Measurements from ENCODE around the gene BBS7. TPM values are rescaled to one million over a fixed set of nuclear protein-coding genes. Genes with fewer than 3 reads are reported as not detected.
A peak's percentile ranks its signal among the peaks of the same experiment; 100 is the strongest.

The BBS7 gene, protein sequence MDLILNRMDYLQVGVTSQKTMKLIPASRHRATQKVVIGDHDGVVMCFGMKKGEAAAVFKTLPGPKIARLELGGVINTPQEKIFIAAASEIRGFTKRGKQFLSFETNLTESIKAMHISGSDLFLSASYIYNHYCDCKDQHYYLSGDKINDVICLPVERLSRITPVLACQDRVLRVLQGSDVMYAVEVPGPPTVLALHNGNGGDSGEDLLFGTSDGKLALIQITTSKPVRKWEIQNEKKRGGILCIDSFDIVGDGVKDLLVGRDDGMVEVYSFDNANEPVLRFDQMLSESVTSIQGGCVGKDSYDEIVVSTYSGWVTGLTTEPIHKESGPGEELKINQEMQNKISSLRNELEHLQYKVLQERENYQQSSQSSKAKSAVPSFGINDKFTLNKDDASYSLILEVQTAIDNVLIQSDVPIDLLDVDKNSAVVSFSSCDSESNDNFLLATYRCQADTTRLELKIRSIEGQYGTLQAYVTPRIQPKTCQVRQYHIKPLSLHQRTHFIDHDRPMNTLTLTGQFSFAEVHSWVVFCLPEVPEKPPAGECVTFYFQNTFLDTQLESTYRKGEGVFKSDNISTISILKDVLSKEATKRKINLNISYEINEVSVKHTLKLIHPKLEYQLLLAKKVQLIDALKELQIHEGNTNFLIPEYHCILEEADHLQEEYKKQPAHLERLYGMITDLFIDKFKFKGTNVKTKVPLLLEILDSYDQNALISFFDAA
- total RNA-seq = 6.2 TPM

DNA sequence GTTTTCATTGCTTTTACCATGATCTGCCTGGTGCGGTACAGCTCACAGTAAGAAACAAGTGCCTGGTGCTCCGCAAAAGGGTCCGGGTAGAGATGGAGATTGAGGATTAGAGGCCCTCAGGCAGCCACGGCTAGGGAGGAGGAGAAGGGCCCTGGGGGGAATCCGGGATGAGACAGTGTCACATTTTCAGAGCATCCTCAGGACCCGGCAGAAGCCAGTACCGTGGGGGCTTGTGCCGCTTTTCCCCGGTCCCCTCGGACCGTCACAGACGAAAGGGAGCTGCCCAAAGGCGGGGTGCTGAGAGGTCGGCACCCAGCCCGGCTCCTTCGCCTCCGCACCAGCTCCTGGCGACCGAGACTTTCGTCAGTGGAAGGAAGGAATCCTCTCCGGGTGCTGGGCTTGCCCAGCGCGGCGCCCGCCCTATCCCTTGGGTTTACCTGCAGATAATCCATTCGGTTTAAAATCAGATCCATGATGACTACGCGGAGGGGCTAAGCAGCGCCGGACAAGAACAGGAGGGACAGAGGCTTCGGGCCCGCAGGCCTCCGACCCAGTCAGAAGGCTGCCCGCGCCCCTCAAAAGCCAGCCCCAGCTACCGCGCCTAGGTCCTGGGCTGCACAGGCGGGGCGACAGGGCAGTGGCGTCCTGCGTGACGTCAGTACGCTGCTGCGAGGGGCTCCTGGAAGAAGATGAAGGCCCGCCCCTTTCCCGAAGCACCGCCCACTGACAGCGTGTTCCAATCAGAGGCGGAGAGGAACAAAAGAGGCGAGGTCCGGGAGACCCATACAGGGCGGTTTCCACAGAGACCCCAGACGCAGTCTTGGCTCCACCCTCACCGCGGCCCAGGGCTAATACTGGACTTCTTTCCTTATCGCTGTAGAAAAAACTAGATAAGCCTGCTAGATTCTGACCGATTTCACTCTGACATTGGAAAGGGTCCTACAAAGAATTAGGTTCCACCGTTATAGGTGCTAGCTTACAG lies at the start of gene BBS7:
Gene BBS7, minus strand, starts transcription at position 634 of the 982 bp plus-strand sequence. Its CDS starts 161 bp downstream, at position 473.
- DNase-seq (ENCODE audit: low read depth in 2 of 3, low spot score in 2 of 3) = peak; percentile 74 to 98 (median 97)

DNA sequence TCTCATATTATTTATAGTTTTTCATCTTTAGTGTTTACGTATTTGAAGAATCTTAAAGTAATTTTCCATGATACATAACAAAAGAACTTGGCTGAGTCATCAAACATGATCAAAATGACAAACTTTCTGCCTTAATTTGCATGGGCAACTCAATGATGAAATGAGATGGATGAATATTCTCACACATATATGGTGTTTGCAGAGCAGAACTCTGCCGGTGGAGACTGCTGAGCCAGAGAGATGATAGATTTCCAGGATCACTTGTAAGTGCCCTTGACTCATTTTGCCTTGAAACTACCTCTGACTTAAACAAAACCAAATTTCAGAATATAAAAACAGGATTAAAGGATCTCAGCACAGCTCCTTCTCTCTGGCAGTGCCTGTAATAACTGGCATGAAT lies 43.4 kb upstream of the BBS7 start:
- no peak for DNase-seq (ENCODE audit: low read depth in 2 of 3, low spot score in 2 of 3)

DNA sequence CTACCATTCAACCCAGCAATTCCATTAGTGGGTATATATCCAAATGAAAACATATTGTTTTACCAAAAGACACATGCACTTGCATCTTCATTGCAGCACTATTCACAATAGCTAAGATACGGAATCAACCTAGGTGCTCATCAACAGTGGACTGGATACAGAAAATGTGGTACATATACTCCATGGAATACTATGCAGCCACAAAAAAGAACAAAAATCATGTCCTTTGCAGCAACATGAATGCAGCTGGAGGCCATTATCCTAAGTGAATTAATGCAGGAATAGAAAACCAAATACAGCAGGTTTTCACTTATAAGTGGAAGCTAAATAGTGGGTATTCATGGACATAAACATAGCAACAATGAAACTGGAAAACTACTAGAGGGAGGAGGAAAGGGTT lies 38.1 kb upstream of the BBS7 start:
- no peak for DNase-seq (ENCODE audit: low read depth in 2 of 3, low spot score in 2 of 3)

DNA sequence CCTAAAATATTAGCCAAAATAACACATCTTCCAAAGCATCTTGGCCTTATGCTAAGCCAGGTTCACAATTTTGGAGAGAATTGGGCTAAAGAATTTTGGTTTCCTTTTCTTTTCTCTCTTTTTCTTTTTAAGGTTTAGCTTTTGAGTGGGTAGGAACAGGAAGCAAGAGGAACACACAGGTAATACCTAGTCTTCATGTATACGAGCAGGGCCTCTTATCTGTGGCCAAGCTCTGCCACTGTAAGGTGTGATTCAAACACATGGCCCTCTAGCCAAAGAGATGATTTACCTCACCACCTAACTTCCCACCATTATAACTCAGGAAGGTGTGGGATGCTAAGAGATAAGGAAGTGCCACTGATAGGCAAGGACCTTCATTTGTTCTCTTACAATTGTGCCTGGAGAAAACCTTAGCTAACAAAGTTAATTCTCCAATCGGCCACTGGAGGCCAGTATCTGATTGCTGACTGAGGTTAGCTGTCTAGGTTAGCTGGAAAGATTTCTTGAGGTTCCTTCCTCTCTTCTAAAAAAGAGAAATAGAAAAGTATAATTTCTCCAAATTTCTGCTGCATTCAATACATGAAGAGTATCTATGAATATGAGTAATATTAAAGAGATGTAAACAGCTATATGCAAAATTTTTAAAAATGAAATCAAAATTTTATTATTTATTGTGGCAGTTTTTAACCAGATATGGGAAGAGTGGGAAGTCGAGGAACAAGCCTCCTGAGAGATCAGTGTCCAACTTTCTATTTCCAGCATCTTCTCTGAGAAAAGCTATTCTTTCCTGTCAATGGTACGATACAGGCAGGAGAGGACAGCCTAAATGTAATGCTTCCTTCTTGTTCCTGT lies 30.1 kb upstream of the BBS7 start:
- peak; percentile 21 to 81 (median 41) for DNase-seq (ENCODE audit: low read depth in 2 of 3, low spot score in 2 of 3)

DNA sequence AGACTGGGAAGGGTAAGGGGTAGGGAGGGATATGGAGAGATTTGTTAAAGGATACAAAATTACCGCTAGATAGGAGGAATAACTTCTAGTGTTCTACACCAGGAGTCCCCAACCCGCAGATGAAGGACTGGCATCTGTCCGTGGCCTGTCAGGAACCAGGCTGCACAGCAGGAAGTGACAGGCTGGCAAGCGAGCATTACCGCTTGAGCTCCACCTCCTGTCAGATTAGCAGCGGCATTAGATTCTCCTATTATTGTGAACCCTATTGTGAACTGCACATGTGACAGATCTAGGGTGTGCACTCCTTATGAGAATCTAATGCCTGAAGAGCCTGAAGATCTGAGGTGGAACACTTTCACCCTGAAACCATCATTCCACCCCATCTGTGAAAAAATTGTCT lies 27.9 kb upstream of the BBS7 start:
- DNase-seq (ENCODE audit: low read depth in 2 of 3, low spot score in 2 of 3) = peak in 2 of 3 donors; percentile 8 to 19

DNA sequence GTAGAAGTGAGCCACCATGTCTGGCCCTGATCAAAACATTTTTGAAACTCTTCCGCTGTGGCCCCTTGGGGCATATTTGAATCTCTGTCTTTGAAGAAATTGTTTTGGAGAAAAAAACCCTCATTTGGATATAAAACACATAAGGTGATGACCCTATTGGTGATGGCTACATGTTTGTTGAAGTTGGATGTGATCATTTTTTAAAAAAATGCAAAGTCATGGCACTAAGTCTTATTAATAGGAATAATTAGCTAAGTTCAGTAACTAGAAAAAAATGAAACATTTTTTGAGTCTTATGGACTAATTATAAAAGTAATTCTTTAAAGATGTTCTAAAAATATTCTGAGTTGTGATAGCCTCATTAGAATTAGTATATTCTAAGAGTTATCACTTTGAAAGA lies 17.9 kb upstream of the BBS7 start:
- no peak for DNase-seq (ENCODE audit: low read depth in 2 of 3, low spot score in 2 of 3)

DNA sequence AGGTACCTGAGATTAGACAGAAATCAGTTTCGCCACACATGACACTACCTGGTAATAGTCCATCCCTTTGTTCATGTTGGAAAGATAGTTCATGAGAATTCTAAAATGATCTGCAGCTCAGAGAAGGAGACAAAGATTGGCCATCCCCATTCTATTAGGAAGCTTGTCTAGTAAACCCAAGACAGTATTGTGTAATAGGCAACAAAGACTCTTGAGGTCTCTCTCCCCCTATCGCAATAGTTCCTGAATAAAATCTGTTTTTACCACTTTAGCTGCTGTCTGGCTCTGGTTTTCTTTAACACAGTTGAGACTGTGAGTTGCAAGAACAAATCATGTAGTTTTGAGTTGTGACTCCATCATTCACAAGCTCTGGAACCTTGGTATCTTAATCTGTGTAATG lies 14.8 kb upstream of the BBS7 start:
- DNase-seq (ENCODE audit: low read depth in 2 of 3, low spot score in 2 of 3) = no peak

DNA sequence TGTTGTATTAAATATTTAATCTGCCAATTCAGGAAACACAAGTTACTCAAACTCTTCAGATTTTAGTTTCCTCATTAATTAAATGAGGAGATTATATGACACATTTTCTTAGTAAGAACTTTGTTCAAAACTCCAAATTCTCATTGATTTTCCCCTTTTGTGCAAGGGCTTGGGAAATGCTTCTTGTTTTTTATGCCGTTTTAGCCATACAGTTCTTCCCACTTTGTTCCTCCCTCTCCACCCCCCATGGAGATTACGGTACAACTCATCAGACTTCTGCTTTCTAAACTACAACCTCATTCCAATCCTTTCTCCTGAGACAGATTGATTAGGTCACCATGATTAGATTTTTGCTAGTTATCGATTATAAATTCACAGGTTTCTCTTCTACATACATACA lies 10.9 kb upstream of the BBS7 start:
- no peak for DNase-seq (ENCODE audit: low read depth in 2 of 3, low spot score in 2 of 3)

DNA sequence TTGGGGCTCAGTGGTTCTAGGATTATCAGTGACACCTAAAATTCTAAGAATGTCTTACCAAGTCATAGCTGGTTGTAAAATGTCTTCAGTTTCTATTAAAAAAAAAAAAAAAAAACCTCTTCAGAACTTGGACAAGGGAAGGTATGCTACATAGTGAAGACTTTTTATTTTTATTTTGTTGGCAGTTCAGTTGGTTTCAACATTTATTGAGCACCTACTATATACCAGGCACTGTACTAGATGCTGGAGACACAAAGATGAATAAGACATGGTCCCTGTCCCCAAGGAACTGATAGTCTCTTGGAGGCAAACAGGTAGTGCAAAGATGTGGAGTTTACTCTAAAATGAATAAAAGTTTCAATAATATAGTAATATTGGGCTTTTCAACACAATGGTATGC lies 8.9 kb upstream of the BBS7 start:
- no peak for DNase-seq (ENCODE audit: low read depth in 2 of 3, low spot score in 2 of 3)

DNA sequence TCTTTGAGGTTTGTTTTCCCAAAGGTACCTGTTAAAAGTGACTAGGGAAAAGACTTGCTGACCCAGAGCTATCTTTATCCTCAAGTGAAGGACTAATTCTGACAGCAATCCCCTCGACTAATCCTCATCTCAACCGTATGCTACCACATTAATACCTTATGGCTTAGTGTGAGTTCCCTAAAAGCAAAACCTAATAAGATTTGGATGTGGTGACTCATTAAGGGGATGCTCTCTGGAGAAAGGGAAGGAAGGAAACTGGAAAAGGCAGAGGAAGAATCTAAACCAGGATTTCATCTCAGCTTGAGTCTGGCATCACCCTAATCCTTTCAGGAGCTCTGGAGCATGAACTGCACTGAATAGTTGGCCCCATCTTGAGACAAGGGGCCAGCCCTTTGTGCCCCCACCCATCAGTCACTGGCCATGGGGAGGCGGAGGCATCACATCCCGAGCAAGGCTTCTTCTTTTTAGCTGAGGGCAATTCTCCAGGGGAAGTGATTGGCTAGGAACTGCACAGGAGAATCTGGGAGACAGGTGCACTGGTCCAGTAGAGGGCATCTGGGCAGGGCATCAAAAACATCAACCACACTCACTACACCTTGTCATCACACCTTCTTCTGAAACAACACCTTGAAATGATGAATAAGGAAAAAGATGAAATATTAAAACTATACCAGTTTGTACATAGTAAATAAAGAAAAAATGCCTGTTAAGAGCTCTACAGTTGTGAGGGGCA lies 6.9 kb upstream of the BBS7 start:
- no peak for DNase-seq (ENCODE audit: low read depth in 2 of 3, low spot score in 2 of 3)

DNA sequence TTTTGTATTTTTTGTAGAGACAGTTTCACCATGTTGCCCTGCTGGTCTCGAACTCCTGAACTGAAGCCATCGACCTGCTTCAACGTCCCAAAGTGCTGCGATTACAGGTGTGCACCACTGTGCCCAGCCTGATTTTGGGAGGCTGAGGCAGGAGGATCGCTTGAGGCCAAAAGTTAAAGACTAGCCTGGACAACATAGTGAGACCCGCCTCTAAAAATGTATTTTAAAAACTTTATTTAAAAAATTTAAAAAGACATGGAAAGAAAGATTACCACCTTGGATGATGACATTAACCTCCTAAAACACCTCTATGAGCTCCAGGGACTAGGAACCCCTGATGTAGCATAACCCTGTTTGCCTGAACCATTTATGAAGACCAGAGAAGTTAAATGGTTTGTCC lies 5.8 kb upstream of the BBS7 start:
- no peak for DNase-seq (ENCODE audit: low read depth in 2 of 3, low spot score in 2 of 3)

DNA sequence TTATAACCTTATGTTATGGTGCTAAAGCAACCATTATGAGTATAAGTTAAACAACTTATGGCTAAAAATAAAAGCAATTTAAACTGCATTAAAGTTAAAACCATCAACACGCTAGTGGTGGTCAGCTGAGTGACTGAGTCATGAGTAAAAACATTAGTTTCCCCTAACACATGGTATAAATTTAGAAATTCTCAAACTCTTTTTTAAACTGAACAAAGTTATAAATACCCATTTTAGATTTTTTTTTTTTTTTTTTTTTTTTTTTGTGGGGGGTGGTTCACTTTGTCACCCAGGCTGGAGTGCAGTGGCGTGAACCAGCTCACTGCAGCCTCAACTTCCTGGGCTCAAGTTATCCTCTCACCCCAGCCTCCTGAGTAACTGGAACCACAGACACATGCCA lies 5.4 kb upstream of the BBS7 start:
- no peak for DNase-seq (ENCODE audit: low read depth in 2 of 3, low spot score in 2 of 3)

DNA sequence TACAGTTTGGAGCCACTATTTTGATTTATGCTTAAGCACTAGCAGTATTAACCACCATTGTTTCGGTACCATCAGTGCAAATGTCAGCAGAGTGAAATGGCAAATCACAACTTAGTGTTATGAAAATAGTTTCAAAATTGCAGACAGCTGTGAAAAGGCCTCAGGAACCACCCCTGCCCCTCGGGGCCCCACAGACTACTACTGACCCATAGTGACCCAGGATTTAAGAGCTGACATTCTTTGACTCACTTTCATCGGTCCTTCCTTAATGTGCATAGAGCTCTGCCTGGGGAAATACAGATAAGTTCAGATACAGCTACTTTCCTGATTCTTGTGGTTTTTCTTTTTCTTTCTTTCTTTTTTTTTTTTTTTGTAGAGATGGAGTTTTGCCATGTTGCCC lies 3.3 kb upstream of the BBS7 start:
- DNase-seq (ENCODE audit: low read depth in 2 of 3, low spot score in 2 of 3) = peak in 2 of 3 donors; percentile 18 to 58

DNA sequence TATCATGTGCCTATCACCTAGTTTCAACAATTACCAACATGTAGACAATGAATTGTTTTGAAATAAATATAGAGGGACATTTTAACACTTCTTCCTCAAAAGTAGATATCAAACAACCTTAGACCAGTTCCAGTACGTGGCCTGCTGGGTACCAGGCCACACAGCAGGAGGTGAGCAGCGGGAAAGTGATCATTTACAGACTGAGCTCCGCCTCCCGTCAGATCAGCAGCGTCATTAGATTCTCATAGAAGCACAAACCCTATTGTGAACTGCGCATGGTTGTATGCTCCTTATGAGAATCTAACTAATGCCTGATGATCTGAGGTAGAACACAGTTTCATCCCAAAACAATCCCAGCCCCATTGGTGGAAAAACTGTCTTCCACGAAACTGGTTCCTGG lies 6.5 kb downstream of the BBS7 start:
- no peak for DNase-seq (ENCODE audit: low read depth in 2 of 3, low spot score in 2 of 3)

DNA sequence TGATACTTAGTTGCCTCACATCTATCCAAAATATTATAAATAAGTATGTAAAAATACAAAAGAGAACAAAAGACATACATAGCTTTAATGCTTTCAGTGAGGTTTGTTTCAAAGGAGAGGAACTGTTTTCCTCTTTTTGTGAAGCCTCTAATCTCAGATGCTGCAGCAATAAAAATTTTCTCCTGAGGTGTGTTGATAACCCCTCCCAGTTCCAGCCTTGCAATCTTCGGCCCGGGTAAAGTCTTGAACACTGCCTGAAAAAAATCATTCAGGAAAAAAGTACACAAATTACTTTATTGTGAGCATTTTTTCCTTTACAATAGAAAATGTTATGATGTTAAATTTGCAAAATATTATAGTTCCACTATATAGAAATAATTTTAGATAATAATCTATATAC lies 8.8 kb downstream of the BBS7 start:
- DNase-seq (ENCODE audit: low read depth in 2 of 3, low spot score in 2 of 3) = no peak

DNA sequence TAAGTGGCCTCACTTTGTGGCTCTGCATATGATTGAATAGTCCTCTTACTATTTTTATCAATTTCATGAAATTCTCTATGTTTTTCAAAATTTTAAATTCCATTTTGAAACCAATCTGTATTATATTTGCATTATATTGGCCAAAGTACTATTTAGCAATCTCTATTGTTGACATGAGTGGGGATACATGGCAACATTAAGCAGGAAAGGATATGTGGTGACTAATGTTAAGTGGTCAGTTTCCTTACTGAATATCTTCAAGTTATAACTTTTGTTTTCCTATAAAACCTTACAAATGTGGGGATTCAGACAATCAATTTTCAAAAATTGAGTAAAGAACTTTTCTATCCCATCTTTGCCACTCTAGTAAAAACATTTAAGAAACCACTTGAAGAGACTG lies 10.2 kb downstream of the BBS7 start:
- no peak for DNase-seq (ENCODE audit: low read depth in 2 of 3, low spot score in 2 of 3)

DNA sequence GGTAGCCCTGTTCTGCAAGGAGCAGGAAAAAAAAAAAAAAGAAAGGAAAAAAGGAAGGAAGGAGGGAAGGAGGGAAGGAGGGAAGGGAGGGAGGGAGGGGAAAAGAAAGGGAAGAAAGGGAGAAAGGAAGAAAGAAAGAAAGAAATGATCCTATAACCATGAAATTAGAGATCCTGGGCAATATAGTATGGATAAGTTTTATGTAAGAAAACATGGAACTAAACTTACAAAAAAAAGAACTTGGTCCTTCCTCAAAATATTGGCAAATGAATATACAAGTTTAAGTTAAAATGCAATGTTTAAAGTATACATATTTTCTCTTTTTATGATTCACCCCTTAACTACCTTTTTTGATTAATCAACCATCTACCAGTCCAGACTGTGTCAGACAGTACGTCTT lies 18.9 kb downstream of the BBS7 start:
- DNase-seq (ENCODE audit: low read depth in 2 of 3, low spot score in 2 of 3) = no peak

DNA sequence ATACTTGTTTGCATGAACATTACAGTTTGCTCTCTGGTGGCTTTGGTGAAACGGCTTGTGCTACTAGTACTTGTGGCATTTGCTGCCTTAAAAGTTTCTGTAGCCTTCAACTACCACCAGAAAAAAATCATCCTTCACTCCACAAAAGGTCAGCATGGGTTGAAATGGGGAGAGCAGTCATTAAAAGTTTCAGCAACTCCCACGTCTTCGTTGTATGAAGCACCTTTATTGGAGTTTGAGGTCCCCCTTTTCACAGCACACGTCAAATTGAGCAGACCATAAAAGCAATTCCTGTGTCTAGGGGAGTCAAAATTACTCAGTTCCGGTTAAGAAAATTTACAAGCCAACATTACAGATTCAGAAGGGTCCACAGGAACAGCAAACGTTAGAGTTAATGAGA lies 23.6 kb downstream of the BBS7 start:
- DNase-seq (ENCODE audit: low read depth in 2 of 3, low spot score in 2 of 3) = no peak

DNA sequence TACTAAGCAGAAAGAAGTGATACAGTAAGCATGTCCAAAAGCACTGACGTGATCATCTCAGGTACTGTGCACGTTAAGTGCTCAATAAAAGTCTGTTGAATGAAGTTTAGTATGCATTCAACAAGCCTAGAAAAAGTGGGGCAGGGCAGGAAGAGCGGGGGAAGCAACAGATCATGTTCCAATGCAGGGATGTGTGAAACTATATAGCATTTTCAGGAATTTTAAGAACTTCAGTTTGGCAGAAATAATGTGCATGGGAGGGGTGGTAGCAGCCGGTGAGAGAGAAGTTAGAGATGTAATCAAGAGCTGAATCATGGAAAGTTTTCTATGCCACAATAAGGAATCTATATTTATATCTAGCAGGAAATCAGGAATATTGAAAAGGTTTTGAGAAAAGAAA lies 27.4 kb downstream of the BBS7 start:
- no peak for DNase-seq (ENCODE audit: low read depth in 2 of 3, low spot score in 2 of 3)

Measured in hematopoietic multipotent progenitor cell (in vitro differentiated cells).